HEK293 (cell line): ENCODE measurements around the gene ZNF197.
"Not testable (repeated sequence)": the region's sequence is repeated elsewhere in the genome, so short reads cannot be mapped to it uniquely, and the experiment has no call there.

Experiments used
- CTCF ChIA-PET: fragments of 350-600 bp; formaldehyde crosslinking; extraction: SDS; loops from one replicate; lab custom pipeline; 2021; ENCODE audit warnings: antibody characterized with exemption; lab: Yijun Ruan, JAX
- POLR2A ChIA-PET: fragments of 300-600 bp; formaldehyde crosslinking; extraction: SDS; loops from one replicate; lab custom pipeline; 2020; ENCODE audit warnings: antibody characterized with exemption, inconsistent platforms; lab: Yijun Ruan, JAX
- H3K27ac ChIP-seq: fragments of 200-500 bp; sonication (Bioruptor generic); 2 replicates; pipeline ENCODE4 v1.5.1; 2014; ENCODE audit warnings: low read depth, low read length, control low read depth, inconsistent platforms; ENCODE audit errors: extremely low read depth
- H3K36me3 ChIP-seq, 2 experiments: fragments of 200-500 bp in 1 of 2; sonication (Bioruptor generic) in 1 of 2; 1 replicate in 1 of 2; 2 replicates in 1 of 2; pipeline ENCODE4 v1.5.1; 2014 to 2017; ENCODE audit warnings: inconsistent platforms in 2 of 2, low read length in 2 of 2; ENCODE audit not compliant: control insufficient read depth in 2 of 2, insufficient read depth in 1 of 2
- H3K4me1 ChIP-seq: fragments of 200-500 bp; sonication (Bioruptor generic); 2 replicates; pipeline ENCODE4 v1.5.1; 2014; ENCODE audit warnings: mild to moderate bottlenecking, low read length, inconsistent platforms; ENCODE audit not compliant: control insufficient read depth, insufficient read depth
- H3K4me3 ChIP-seq: 2 replicates; pipeline ENCODE4 v1.5.1; 2011; ENCODE audit warnings: low read depth, mild to moderate bottlenecking, control low read depth, low read length, moderate library complexity
- H3K9me3 ChIP-seq: fragments of 200-500 bp; sonication (Bioruptor generic); 2 replicates; pipeline ENCODE4 v1.5.1; 2014; ENCODE audit warnings: low read depth, low read length, inconsistent platforms; ENCODE audit not compliant: control insufficient read depth, insufficient read depth
- ELK4 ChIP-seq: IDR thresholded peaks from 2 replicates; pipeline ENCODE4 v1.6.1; 2011; ENCODE audit warnings: mild to moderate bottlenecking, low read depth, low read length, borderline replicate concordance
- GLIS1 ChIP-seq: fragments of 450-650 bp; formaldehyde crosslinking; IDR thresholded peaks from 2 replicates; pipeline ENCODE4 v1.5.1; 2016; ENCODE audit warnings: missing biosample characterization, missing genetic modification characterization
- KLF8 ChIP-seq: fragments of 450-650 bp; formaldehyde crosslinking; IDR thresholded peaks from 2 replicates; pipeline ENCODE4 v1.5.1; 2016; ENCODE audit warnings: missing biosample characterization, missing genetic modification characterization
- MZF1 ChIP-seq: fragments of 450-650 bp; formaldehyde crosslinking; IDR thresholded peaks from 2 replicates; pipeline ENCODE4 v1.5.1; 2017; ENCODE audit warnings: missing biosample characterization, missing genetic modification characterization, borderline replicate concordance
- RBAK ChIP-seq: fragments of 450-650 bp; formaldehyde crosslinking; IDR thresholded peaks from 2 replicates; pipeline ENCODE4 v1.5.1; 2016; ENCODE audit warnings: missing biosample characterization, missing genetic modification characterization
- SCRT2 ChIP-seq: fragments of 450-650 bp; formaldehyde crosslinking; IDR thresholded peaks from 2 replicates; pipeline ENCODE4 v1.5.1; 2016; ENCODE audit warnings: missing biosample characterization, missing genetic modification characterization
- ZNF157 ChIP-seq: fragments of 450-650 bp; formaldehyde crosslinking; IDR thresholded peaks from 2 replicates; pipeline ENCODE4 v1.5.1; 2016; ENCODE audit warnings: missing biosample characterization, missing genetic modification characterization
- ZNF18 ChIP-seq: fragments of 450-650 bp; formaldehyde crosslinking; IDR thresholded peaks from 2 replicates; pipeline ENCODE4 v1.5.1; 2016; ENCODE audit warnings: missing biosample characterization, missing genetic modification characterization
- ZNF2 ChIP-seq: fragments of 450-650 bp; formaldehyde crosslinking; IDR thresholded peaks from 2 replicates; pipeline ENCODE4 v1.5.1; 2016; ENCODE audit warnings: missing biosample characterization, missing genetic modification characterization
- ZNF626 ChIP-seq: fragments of 450-650 bp; sonication (Bioruptor Pico); formaldehyde crosslinking; IDR thresholded peaks from 2 replicates; pipeline ENCODE4 v1.5.1; 2018; ENCODE audit warnings: missing biosample characterization, missing genetic modification characterization, inconsistent platforms
- ZNF645 ChIP-seq: fragments of 450-650 bp; formaldehyde crosslinking; IDR thresholded peaks from 2 replicates; pipeline ENCODE4; 2016; ENCODE audit warnings: missing biosample characterization, missing genetic modification characterization
- ZNF701 ChIP-seq: fragments of 450-650 bp; formaldehyde crosslinking; IDR thresholded peaks from 2 replicates; pipeline ENCODE4 v1.5.1; 2016; ENCODE audit warnings: missing biosample characterization, missing genetic modification characterization
- ZNF747 ChIP-seq: fragments of 450-650 bp; formaldehyde crosslinking; IDR thresholded peaks from 2 replicates; pipeline ENCODE4 v1.5.1; 2016; ENCODE audit warnings: missing biosample characterization, missing genetic modification characterization
- ZNF843 ChIP-seq: fragments of 450-650 bp; formaldehyde crosslinking; IDR thresholded peaks from 2 replicates; pipeline ENCODE4 v1.5.1; 2016; ENCODE audit warnings: missing biosample characterization, missing genetic modification characterization
- ZSCAN4 ChIP-seq: fragments of 450-650 bp; formaldehyde crosslinking; IDR thresholded peaks from 2 replicates; pipeline ENCODE4 v1.5.1; 2017; ENCODE audit warnings: missing biosample characterization, missing genetic modification characterization
- TF ChIP-seq, protein P1 (sequence below): fragments of 450-650 bp; formaldehyde crosslinking; IDR thresholded peaks from 2 replicates; pipeline ENCODE4 v1.5.1; 2016; ENCODE audit warnings: missing biosample characterization, missing genetic modification characterization

Gene ZNF197

GRCh38 chr3:44576613-44577012 lies 48.2 kb upstream of the ZNF197 start:
- ChIA-PET CTCF (interaction anchor here (0.6 kb wide), 1 partner anchor 909 kb away, joined by 5 read pairs; no protein-coding TSS in a partner anchor), POLR2A (interaction anchor here (0.7 to 1.2 kb wide), 2 partner anchors 49 to 99 kb away, joined by 3 read pairs; no protein-coding TSS in a partner anchor)
- TF ChIP-seq, protein P1, sequence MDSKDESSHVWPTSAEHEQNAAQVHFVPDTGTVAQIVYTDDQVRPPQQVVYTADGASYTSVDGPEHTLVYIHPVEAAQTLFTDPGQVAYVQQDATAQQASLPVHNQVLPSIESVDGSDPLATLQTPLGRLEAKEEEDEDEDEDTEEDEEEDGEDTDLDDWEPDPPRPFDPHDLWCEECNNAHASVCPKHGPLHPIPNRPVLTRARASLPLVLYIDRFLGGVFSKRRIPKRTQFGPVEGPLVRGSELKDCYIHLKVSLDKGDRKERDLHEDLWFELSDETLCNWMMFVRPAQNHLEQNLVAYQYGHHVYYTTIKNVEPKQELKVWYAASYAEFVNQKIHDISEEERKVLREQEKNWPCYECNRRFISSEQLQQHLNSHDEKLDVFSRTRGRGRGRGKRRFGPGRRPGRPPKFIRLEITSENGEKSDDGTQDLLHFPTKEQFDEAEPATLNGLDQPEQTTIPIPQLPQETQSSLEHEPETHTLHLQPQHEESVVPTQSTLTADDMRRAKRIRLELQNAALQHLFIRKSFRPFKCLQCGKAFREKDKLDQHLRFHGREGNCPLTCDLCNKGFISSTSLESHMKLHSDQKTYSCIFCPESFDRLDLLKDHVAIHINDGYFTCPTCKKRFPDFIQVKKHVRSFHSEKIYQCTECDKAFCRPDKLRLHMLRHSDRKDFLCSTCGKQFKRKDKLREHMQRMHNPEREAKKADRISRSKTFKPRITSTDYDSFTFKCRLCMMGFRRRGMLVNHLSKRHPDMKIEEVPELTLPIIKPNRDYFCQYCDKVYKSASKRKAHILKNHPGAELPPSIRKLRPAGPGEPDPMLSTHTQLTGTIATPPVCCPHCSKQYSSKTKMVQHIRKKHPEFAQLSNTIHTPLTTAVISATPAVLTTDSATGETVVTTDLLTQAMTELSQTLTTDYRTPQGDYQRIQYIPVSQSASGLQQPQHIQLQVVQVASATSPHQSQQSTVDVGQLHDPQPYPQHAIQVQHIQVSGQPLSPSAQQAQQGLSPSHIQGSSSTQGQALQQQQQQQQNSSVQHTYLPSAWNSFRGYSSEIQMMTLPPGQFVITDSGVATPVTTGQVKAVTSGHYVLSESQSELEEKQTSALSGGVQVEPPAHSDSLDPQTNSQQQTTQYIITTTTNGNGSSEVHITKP (tag by site-specific recombination) = no peak
- TF ChIP-seq KLF8 (tag by site-specific recombination) = no peak
- TF ChIP-seq RBAK = no peak
- TF ChIP-seq MZF1 (tag by site-specific recombination) = no peak
- TF ChIP-seq ZNF701 (tag by site-specific recombination) = no peak
- TF ChIP-seq SCRT2 (tag by site-specific recombination) = no peak
- TF ChIP-seq GLIS1 (tag by site-specific recombination) = no peak
- TF ChIP-seq ELK4 = no peak
- TF ChIP-seq ZNF2 (tag by site-specific recombination) = no peak
- no peak for TF ChIP-seq ZSCAN4 (tag by site-specific recombination)
- TF ChIP-seq ZNF626 (tag by site-specific recombination) = no peak
- no peak for TF ChIP-seq ZNF18 (tag by site-specific recombination)
- TF ChIP-seq ZNF747 = no peak
- no peak for TF ChIP-seq ZNF157 (tag by site-specific recombination)
- TF ChIP-seq ZNF645 (tag by site-specific recombination) = no peak
- no peak for TF ChIP-seq ZNF843 (tag by site-specific recombination)
- no peaks in the 10 kb centered on the region for H3K9me3 ChIP-seq
- H3K4me1 ChIP-seq = no peaks in the 10 kb centered on the region
- H3K4me3 ChIP-seq = no peak overlapping the region
- no peak overlapping the region for H3K27ac ChIP-seq
- H3K36me3 ChIP-seq = no peaks in the 10 kb centered on the region

- H3K4me3 ChIP-seq, H3K36me3 ChIP-seq, H3K9me3 ChIP-seq, H3K4me1 ChIP-seq, H3K27ac ChIP-seq, POLR2A ChIA-PET: not testable (repeated sequence)
- CTCF ChIA-PET = interaction anchor here (0.6 kb wide), 1 partner anchor 776 kb away, joined by 6 read pairs; no protein-coding TSS in a partner anchor
Observed at GRCh38 chr3:44577354-44577952, 47.4 kb upstream of the ZNF197 start.

DNA sequence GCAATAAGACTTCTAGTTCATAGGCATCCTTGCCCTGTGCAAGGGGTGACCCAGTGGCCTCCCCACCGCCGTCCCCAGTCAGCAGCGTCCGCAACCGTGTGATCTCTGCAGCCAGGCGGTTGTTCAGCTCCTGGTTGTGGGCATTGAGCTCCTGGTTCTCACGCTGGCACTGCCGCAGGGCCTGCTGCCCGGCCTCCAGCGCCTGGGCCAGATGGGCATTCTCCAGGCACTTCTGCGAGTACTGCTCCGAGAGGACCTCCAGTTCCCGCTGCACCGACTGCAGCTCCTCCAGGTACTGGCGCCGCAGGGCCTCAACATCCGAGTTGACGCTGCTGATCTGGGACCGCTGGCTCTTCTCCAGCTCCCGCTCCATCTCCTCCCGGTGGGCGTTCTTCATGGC lies 46.5 kb upstream of the ZNF197 start:
- H3K4me1 ChIP-seq, H3K27ac ChIP-seq, POLR2A ChIA-PET, H3K36me3 ChIP-seq, H3K9me3 ChIP-seq, H3K4me3 ChIP-seq: not testable (repeated sequence)
- CTCF ChIA-PET = interaction anchor here (0.6 kb wide), 1 partner anchor 775 kb away, joined by 6 read pairs; no protein-coding TSS in a partner anchor

GRCh38 chr3:44578924-44579515 lies 45.8 kb upstream of the ZNF197 start:
- H3K27ac ChIP-seq, H3K36me3 ChIP-seq, H3K4me3 ChIP-seq, H3K4me1 ChIP-seq, CTCF ChIA-PET, H3K9me3 ChIP-seq, POLR2A ChIA-PET: not testable (repeated sequence)
